Ascending aorta (tissue), 2 donors: ENCODE data around the gene ANKLE1. TPM values are rescaled to one million over a fixed set of nuclear protein-coding genes. Genes with fewer than 3 reads are reported as not detected.

ENCODE experiments used
- DNase-seq, 2 donors: peaks; one replicate each; pipeline ENCODE4 v3.0.0-alpha.2; 2019; ENCODE audit warnings: low spot score in 2 of 2
- H3K27ac ChIP-seq, 2 donors: fragments of 200-600 bp; sonication (generic); one replicate each; pipeline ENCODE4 v1.5.1; 2016 to 2017; ENCODE audit warnings: mild to moderate bottlenecking in 1 of 2
- H3K27me3 ChIP-seq: fragments of 200-600 bp; sonication (generic); one replicate; pipeline ENCODE4 v1.5.1; 2017
- H3K36me3 ChIP-seq, 2 donors: fragments of 200-600 bp; sonication (generic); one replicate each; pipeline ENCODE4 v1.5.1; 2016
- H3K4me1 ChIP-seq, 2 donors: fragments of 200-600 bp; sonication (generic); one replicate each; pipeline ENCODE4 v1.5.1; 2016 to 2017; ENCODE audit warnings: mild to moderate bottlenecking in 1 of 2
- H3K4me3 ChIP-seq, 2 donors: fragments of 200-600 bp; sonication (generic); one replicate each; pipeline ENCODE4 v1.5.1; 2016 to 2017; ENCODE audit warnings: mild to moderate bottlenecking in 1 of 2
- H3K9me3 ChIP-seq, 2 donors: fragments of 200-600 bp; sonication (generic); one replicate each; pipeline ENCODE4 v1.5.1; 2016
- CTCF ChIP-seq, 3 experiments: fragments of 200-600 bp in 2 of 3; fragments of 450-650 bp in 1 of 3; sonication (generic) in 2 of 3; IDR thresholded peaks; one replicate each; pipeline ENCODE4 v1.5.1; 2016 to 2019; ENCODE audit warnings: antibody characterized with exemption in 3 of 3, mild to moderate bottlenecking in 1 of 3, moderate library complexity in 1 of 3
- intact Hi-C: fragments of 100-400 bp; cut with DNase I; formaldehyde crosslinking; loops from one replicate; pipeline ENCODE4 v1.15.1; 2023
- total RNA-seq: library from RNA; depleted of rRNA; stranded (reverse); fragments of >200 nt; gene quantifications from one replicate; pipeline ENCODE4 v1.1.0, GENCODE V29; 2016

Gene ANKLE1
- total RNA-seq, 1 donor from 2014 or later: not detected

- Histone ChIP-seq H3K9me3 (no peaks in the 10 kb centered on the region), H3K27me3 (no peaks in the 10 kb centered on the region), H3K4me1 (no peaks in the 10 kb centered on the region), H3K27ac (no peak overlapping the region), H3K36me3 (no peaks in the 10 kb centered on the region), H3K4me3 (no peak overlapping the region)
- TF ChIP-seq CTCF (IDR thresholded peaks at IDR 0.05): no peak
- intact Hi-C loops: loop anchor here (10.0 kb wide), 1 partner anchor 202 kb away; the partner anchor contains the start of gene NXNL1
- no peak for DNase-seq
Measured at GRCh38 chr19:17262557-17262956, 19.1 kb upstream of the ANKLE1 start.

- peak overlapping the region in 1 of 2 donors; percentile 33 for H3K4me3 ChIP-seq
- intact Hi-C loops: loop anchor here (10.0 kb wide), 1 partner anchor 201 kb away; the partner anchor contains the start of gene NXNL1
- no peaks in the 10 kb centered on the region for H3K27me3 ChIP-seq
- peaks cover 5 to 6% of the 10 kb centered on the region in 2 donors for H3K4me1 ChIP-seq
- no peak for DNase-seq
- no peak for TF ChIP-seq CTCF (IDR thresholded peaks at IDR 0.05)
- H3K36me3 ChIP-seq: peaks cover 0 to 4% of the 10 kb centered on the region in 2 donors
- no peaks in the 10 kb centered on the region for H3K9me3 ChIP-seq
- H3K27ac ChIP-seq: no peak overlapping the region
Measured at GRCh38 chr19:17263712-17264640, 17.7 kb upstream of the ANKLE1 start.

- intact Hi-C loops: loop anchor here (10.0 kb wide), 1 partner anchor 200 kb away; the partner anchor contains the start of gene NXNL1
Measured at GRCh38 chr19:17264641-17264979, 17.1 kb upstream of the ANKLE1 start, which contains the start of gene USHBP1. Gene USHBP1, minus strand, starts transcription at chr19:17264745. Its CDS starts 446 bp downstream, at chr19:17264299.

GRCh38 chr19:17266026-17266425 is 15.7 kb upstream of the ANKLE1 start:
- Histone ChIP-seq H3K4me1 (peaks cover 5 to 6% of the 10 kb centered on the region in 2 donors), H3K9me3 (no peaks in the 10 kb centered on the region), H3K27me3 (no peaks in the 10 kb centered on the region), H3K36me3 (peaks cover 11 to 23% of the 10 kb centered on the region in 2 donors), H3K27ac (no peak overlapping the region), H3K4me3 (no peak overlapping the region)
- no peak for TF ChIP-seq CTCF (IDR thresholded peaks at IDR 0.05)
- intact Hi-C loops: loop anchor here (2.0 to 10.0 kb wide), 2 partner anchors 39 to 199 kb away; partner anchors contain the start of genes MRPL34 and NXNL1
- no peak for DNase-seq

More at GRCh38 chr19:17264641-17264979, 17.1 kb upstream of the ANKLE1 start, which contains the start of gene USHBP1:
- no peak for DNase-seq
- no peak for TF ChIP-seq CTCF (IDR thresholded peaks at IDR 0.05)
- H3K36me3 ChIP-seq: peaks cover 0 to 10% of the 10 kb centered on the region in 2 donors
- H3K27me3 ChIP-seq: no peaks in the 10 kb centered on the region
- H3K27ac ChIP-seq: no peak within 1 kb of the TSS
- peaks cover 5 to 6% of the 10 kb centered on the region in 2 donors for H3K4me1 ChIP-seq
- H3K4me3 ChIP-seq: peak within 1 kb of the TSS in 1 of 2 donors; percentile 33
- no peaks in the 10 kb centered on the region for H3K9me3 ChIP-seq

GRCh38 chr19:17266589-17266974 is 15.1 kb upstream of the ANKLE1 start:
- Histone ChIP-seq H3K27me3 (no peaks in the 10 kb centered on the region), H3K4me1 (peaks cover 5 to 6% of the 10 kb centered on the region in 2 donors), H3K4me3 (peak overlapping the region in 1 of 2 donors; percentile 7), H3K36me3 (peaks cover 15 to 28% of the 10 kb centered on the region in 2 donors), H3K9me3 (no peaks in the 10 kb centered on the region), H3K27ac (no peak overlapping the region)
- no peak for TF ChIP-seq CTCF (IDR thresholded peaks at IDR 0.05)
- DNase-seq: no peak
- intact Hi-C loops: loop anchor here (2.0 to 10.0 kb wide), 2 partner anchors 38 to 198 kb away; partner anchors contain the start of genes MRPL34 and NXNL1
